GM21825 (cell line): ENCODE results near the gene FAM185A.
"Not testable (repeated sequence)": the region's sequence is repeated elsewhere in the genome, so short reads cannot be mapped to it uniquely, and the experiment has no call there.

Source experiments
- ATAC-seq: cut with Tn5 transposase; IDR thresholded peaks from one replicate; pipeline ENCODE4 v1.9.1; 2021; ENCODE audit warnings: mild to moderate bottlenecking, moderate library complexity; ENCODE audit not compliant: unreplicated experiment

FAM185A gene

GRCh38 chr7:102776217-102776616 is 27.4 kb downstream of the FAM185A start:
- ATAC-seq = not testable (repeated sequence)

- not testable (repeated sequence) for ATAC-seq
Measured at GRCh38 chr7:102778663-102779062, 29.9 kb downstream of the FAM185A start.

- ATAC-seq = not testable (repeated sequence)
Measured at GRCh38 chr7:102780926-102781325, 32.1 kb downstream of the FAM185A start.

GRCh38 chr7:102788770-102789169 is 40.0 kb downstream of the FAM185A start:
- ATAC-seq = not testable (repeated sequence)

- not testable (repeated sequence) for ATAC-seq
Measured at GRCh38 chr7:102790364-102791100, 41.7 kb downstream of the FAM185A start.

- not testable (repeated sequence) for ATAC-seq
Measured at GRCh38 chr7:102791367-102791766, 42.6 kb downstream of the FAM185A start.

GRCh38 chr7:102791831-102792230 is 43.0 kb downstream of the FAM185A start:
- not testable (repeated sequence) for ATAC-seq

- not testable (repeated sequence) for ATAC-seq
Measured at GRCh38 chr7:102794567-102794966, 45.8 kb downstream of the FAM185A start.

- ATAC-seq = not testable (repeated sequence)
Measured at GRCh38 chr7:102795987-102796595, 47.3 kb downstream of the FAM185A start.

GRCh38 chr7:102806613-102807012 is 57.8 kb downstream of the FAM185A start:
- ATAC-seq = no peak

GRCh38 chr7:102810916-102811315 is 62.1 kb downstream of the FAM185A start:
- no peak for ATAC-seq

- no peak for ATAC-seq
Measured at GRCh38 chr7:102811942-102812678, 63.3 kb downstream of the FAM185A start.

- ATAC-seq = no peak
Measured at GRCh38 chr7:102813191-102814024, 64.6 kb downstream of the FAM185A start.

- no peak for ATAC-seq
Measured at GRCh38 chr7:102814025-102814471, 65.2 kb downstream of the FAM185A start.

- ATAC-seq = no peak
Measured at GRCh38 chr7:102817616-102818573, 69.1 kb downstream of the FAM185A start.

- ATAC-seq = no peak
Measured at GRCh38 chr7:102819151-102819550, 70.4 kb downstream of the FAM185A start.

GRCh38 chr7:102821994-102822747 is 73.4 kb downstream of the FAM185A start:
- no peak for ATAC-seq

- ATAC-seq = no peak
Measured at GRCh38 chr7:102823390-102824119, 74.8 kb downstream of the FAM185A start.
